GM08714 (cell line): ENCODE results near the gene PNKP.
A peak's percentile ranks its signal among the peaks of the same experiment; 100 is the strongest.

Source experiments
- H3K4me3 ChIP-seq: fragments of 200-500 bp; sonication (Bioruptor generic); 2 replicates; pipeline ENCODE4 v1.5.1; 2014; ENCODE audit warnings: mild to moderate bottlenecking, low read length, inconsistent platforms
- ZNF274 ChIP-seq: IDR thresholded peaks from 2 replicates; pipeline ENCODE4 v1.6.1; 2012; ENCODE audit warnings: mild to moderate bottlenecking, low read depth, low read length

Gene PNKP

GRCh38 chr19:49820125-49820524 lies 47.3 kb downstream of the PNKP start:
- TF ChIP-seq ZNF274 = no peak
- H3K4me3 ChIP-seq = no peak overlapping the region

GRCh38 chr19:49819452-49820115 lies 47.8 kb downstream of the PNKP start:
- peak overlapping the region; percentile 86; the same call in 1 of the 2 replicates for H3K4me3 ChIP-seq

- TF ChIP-seq ZNF274 = no peak
- peak overlapping the region; percentile 86 for H3K4me3 ChIP-seq
Observed at GRCh38 chr19:49818649-49819370, 48.6 kb downstream of the PNKP start.

- no peak for TF ChIP-seq ZNF274
- peak within 1 kb of the TSS; percentile 86 for H3K4me3 ChIP-seq
Observed at GRCh38 chr19:49817964-49818648, 49.3 kb downstream of the PNKP start, which contains the start of gene MED25. MED25 (plus strand) TSS chr19:49818289; CDS start chr19:49818342, 53 bp downstream.

- H3K4me3 ChIP-seq = no peak overlapping the region
- TF ChIP-seq ZNF274 = no peak
Observed at GRCh38 chr19:49816590-49816989, 50.8 kb downstream of the PNKP start.

GRCh38 chr19:49814010-49814409 lies 53.4 kb downstream of the PNKP start:
- no peak overlapping the region for H3K4me3 ChIP-seq
- no peak for TF ChIP-seq ZNF274

GRCh38 chr19:49812997-49813861 lies 54.1 kb downstream of the PNKP start, which contains the start of gene FUZ:
FUZ (minus strand) TSS chr19:49813292; CDS start chr19:49813106, 186 bp downstream.
- TF ChIP-seq ZNF274 = no peak
- H3K4me3 ChIP-seq = peak within 1 kb of the TSS; percentile 78

- peak overlapping the region; percentile 78; the same call in 1 of the 2 replicates for H3K4me3 ChIP-seq
- no peak for TF ChIP-seq ZNF274
Observed at GRCh38 chr19:49812452-49812996, 54.9 kb downstream of the PNKP start.

GRCh38 chr19:49811328-49811727 lies 56.0 kb downstream of the PNKP start:
- no peak overlapping the region for H3K4me3 ChIP-seq

More at GRCh38 chr19:49811328-49811727, 56.0 kb downstream of the PNKP start:
- no peak for TF ChIP-seq ZNF274
